ENCODE results near the gene GLOD4.

The GLOD4 gene

GRCh38 chr17:742147-742793 lies 39.8 kb downstream of the GLOD4 start:
- DNase-seq (ENCODE audit: low read depth), result no peak

GRCh38 chr17:740240-741017 lies 41.7 kb downstream of the GLOD4 start:
- DNase-seq (ENCODE audit: low read depth), result no peak

- no peak for DNase-seq (ENCODE audit: low read depth)
These were observed 44.4 kb downstream of the GLOD4 start for GRCh38 chr17:737561-738113.

GRCh38 chr17:733743-734142 lies 48.3 kb downstream of the GLOD4 start:
- DNase-seq (ENCODE audit: low read depth), result no peak

GRCh38 chr17:732902-733720 lies 49.0 kb downstream of the GLOD4 start:
- peak; percentile 27 for DNase-seq (ENCODE audit: low read depth)

- DNase-seq (ENCODE audit: low read depth), result peak; percentile 39
These were observed 49.8 kb downstream of the GLOD4 start, which contains the start of gene TLCD3A for GRCh38 chr17:732067-732901. TLCD3A (plus strand) TSS chr17:732596; CDS start chr17:732648, 52 bp downstream.

GRCh38 chr17:731644-732066 lies 50.4 kb downstream of the GLOD4 start:
- DNase-seq (ENCODE audit: low read depth), result no peak

- DNase-seq (ENCODE audit: low read depth), result no peak
These were observed 53.2 kb downstream of the GLOD4 start for GRCh38 chr17:728911-729310.

- DNase-seq (ENCODE audit: low read depth), result peak; percentile 42
These were observed 55.7 kb downstream of the GLOD4 start for GRCh38 chr17:726271-726919.

- DNase-seq (ENCODE audit: low read depth), result no peak
These were observed 56.3 kb downstream of the GLOD4 start for GRCh38 chr17:725746-726145.

GRCh38 chr17:725084-725483 lies 57.0 kb downstream of the GLOD4 start:
- no peak for DNase-seq (ENCODE audit: low read depth)

- DNase-seq (ENCODE audit: low read depth), result no peak
These were observed 60.5 kb downstream of the GLOD4 start for GRCh38 chr17:721540-721937.

- DNase-seq (ENCODE audit: low read depth), result no peak
These were observed 61.2 kb downstream of the GLOD4 start for GRCh38 chr17:720706-721539.

GRCh38 chr17:718075-718474 lies 64.0 kb downstream of the GLOD4 start:
- DNase-seq (ENCODE audit: low read depth), result no peak
